HG03097 (cell line): ENCODE results near the gene STOM.
"Not testable (repeated sequence)": the region's sequence is repeated elsewhere in the genome, so short reads cannot be mapped to it uniquely, and the experiment has no call there.

Source experiments
- ATAC-seq: cut with Tn5 transposase; IDR thresholded peaks from one replicate; pipeline ENCODE4 v1.9.1; 2021; ENCODE audit not compliant: unreplicated experiment, low FRiP score

The STOM gene

GRCh38 chr9:121369595-121370265 lies at the start of gene STOM:
STOM (minus strand) TSS chr9:121370250; CDS start chr9:121370187, 63 bp downstream.
- peak; percentile 5 for ATAC-seq

- no peak for ATAC-seq
Observed at GRCh38 chr9:121411993-121412392, 41.9 kb upstream of the STOM start.

- ATAC-seq, result no peak
Observed at GRCh38 chr9:121405899-121406298, 35.8 kb upstream of the STOM start.

- ATAC-seq, result no peak
Observed at GRCh38 chr9:121404906-121405305, 34.9 kb upstream of the STOM start.

GRCh38 chr9:121399883-121400607 lies 30.0 kb upstream of the STOM start:
- ATAC-seq, result no peak

- no peak for ATAC-seq
Observed at GRCh38 chr9:121399126-121399882, 29.3 kb upstream of the STOM start.

- no peak for ATAC-seq
Observed at GRCh38 chr9:121398374-121398773, 28.3 kb upstream of the STOM start.

- ATAC-seq, result not testable (repeated sequence)
Observed at GRCh38 chr9:121397277-121397676, 27.2 kb upstream of the STOM start.

GRCh38 chr9:121395558-121395957 lies 25.5 kb upstream of the STOM start:
- ATAC-seq, result no peak

GRCh38 chr9:121394292-121394691 lies 24.2 kb upstream of the STOM start:
- no peak for ATAC-seq

- no peak for ATAC-seq
Observed at GRCh38 chr9:121393318-121393717, 23.3 kb upstream of the STOM start.

GRCh38 chr9:121390372-121390771 lies 20.3 kb upstream of the STOM start:
- no peak for ATAC-seq

GRCh38 chr9:121388140-121388905 lies 18.3 kb upstream of the STOM start:
- ATAC-seq, result no peak

- no peak for ATAC-seq
Observed at GRCh38 chr9:121386442-121387175, 16.6 kb upstream of the STOM start.

- no peak for ATAC-seq
Observed at GRCh38 chr9:121383715-121384114, 13.7 kb upstream of the STOM start.

- no peak for ATAC-seq
Observed at GRCh38 chr9:121380846-121381245, 10.8 kb upstream of the STOM start.

GRCh38 chr9:121376214-121376830 lies 6.3 kb upstream of the STOM start:
- ATAC-seq, result no peak

GRCh38 chr9:121373011-121373729 lies 3.1 kb upstream of the STOM start:
- no peak for ATAC-seq
